Cardiac ventricle fibroblast (primary cell): Measurements from ENCODE around the gene NXPH3. TPM values are rescaled to one million over a fixed set of nuclear protein-coding genes. Genes with fewer than 3 reads are reported as not detected.

ENCODE experiments used
- total RNA-seq: library from RNA; depleted of rRNA; stranded (reverse); fragments of >200 nt; gene quantifications from 2 replicates; pipeline ENCODE4 v1.2.3, GENCODE V29; 2015

Gene NXPH3
- total RNA-seq = 0.54 and 0.81 TPM in 2 replicates

DNA sequence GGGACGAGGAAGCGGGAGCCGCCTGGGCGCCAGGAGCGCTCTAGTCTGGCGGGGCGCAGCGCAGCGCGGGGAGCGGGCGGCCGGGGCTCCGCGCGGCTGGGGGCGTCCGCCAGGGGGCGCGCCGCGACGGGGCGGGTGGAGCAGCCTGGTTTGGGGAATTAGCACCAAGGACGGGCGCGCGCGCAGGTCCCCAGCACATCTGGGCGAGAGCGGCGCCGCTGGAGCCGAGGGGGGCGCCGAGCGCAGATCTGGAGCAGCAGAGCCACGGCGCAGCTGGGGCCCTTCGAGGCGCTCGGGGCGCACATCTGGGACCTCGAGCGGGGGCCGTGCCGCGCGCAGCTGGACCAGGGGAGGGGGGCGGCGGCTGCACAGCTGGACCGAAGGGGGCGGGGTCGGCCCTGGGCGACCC, at the start of gene NXPH3:
NXPH3 (plus strand) TSS at position 193 of the 409 bp plus-strand sequence. CDS start 349 bp downstream, outside the sequence.

Other genes with a start within 250 kb of the NXPH3 start
- 21.7 and 35.8 TPM in 2 replicates for gene ZNF652, start 213.6 kb upstream of the NXPH3 start, total RNA-seq
- 52.6 and 53.1 TPM in 2 replicates for gene PHB1, start 161.0 kb upstream of the NXPH3 start, total RNA-seq
- gene NGFR, start 80.6 kb upstream of the NXPH3 start, total RNA-seq = 9.6 and 9.8 TPM in 2 replicates
- 23.7 and 47.6 TPM in 2 replicates for gene SPOP, start 102.2 kb downstream of the NXPH3 start, total RNA-seq
- gene SLC35B1, start 132.1 kb downstream of the NXPH3 start, total RNA-seq = 24.2 and 29.4 TPM in 2 replicates
- 5.5 and 7.0 TPM in 2 replicates for gene FAM117A, start 188.3 kb downstream of the NXPH3 start, total RNA-seq
- gene KAT7, start 212.8 kb downstream of the NXPH3 start, total RNA-seq = 22.2 and 23.3 TPM in 2 replicates